NCI-H2081 (cell line): Measurements from ENCODE around the gene ATAT1.

Experiments used
- DNase-seq, 2 experiments: peaks; one replicate each; lab custom pipeline; 2025; lab: John Stamatoyannopoulos, UW

The ATAT1 gene

GRCh38 chr6:30613251-30614043 lies 13.2 kb upstream of the ATAT1 start:
- DNase-seq: no peak

GRCh38 chr6:30614044-30614842 lies 12.4 kb upstream of the ATAT1 start:
- DNase-seq: peak in 1 of 2 experiments; percentile 25

- DNase-seq: peak; percentile 96 to 97
These were observed 11.8 kb upstream of the ATAT1 start for GRCh38 chr6:30614843-30615218.

- DNase-seq: peak; percentile 60 to 77
These were observed 11.3 kb upstream of the ATAT1 start for GRCh38 chr6:30615219-30615957.

GRCh38 chr6:30615958-30616810 lies 10.5 kb upstream of the ATAT1 start:
- peak; percentile 44 to 64 for DNase-seq

GRCh38 chr6:30616811-30617564 lies 9.7 kb upstream of the ATAT1 start, which contains the start of gene PPP1R10:
Gene PPP1R10 (minus strand): TSS chr6:30617243. CDS start chr6:30609944, 7,299 bp downstream.
- peak; percentile 99 to 100 for DNase-seq

GRCh38 chr6:30617565-30618269 lies 9.0 kb upstream of the ATAT1 start, which contains the start of gene MRPS18B:
Gene MRPS18B (plus strand): TSS chr6:30617840. CDS start chr6:30617866, 26 bp downstream.
- peak; percentile 95 for DNase-seq

- peak in 1 of 2 experiments; percentile 7 for DNase-seq
These were observed 8.3 kb upstream of the ATAT1 start for GRCh38 chr6:30618270-30618797.

GRCh38 chr6:30619561-30619960 lies 7.1 kb upstream of the ATAT1 start:
- no peak for DNase-seq

GRCh38 chr6:30625511-30625910 lies 1.2 kb upstream of the ATAT1 start:
- DNase-seq: no peak

GRCh38 chr6:30635834-30636233 lies 9.2 kb downstream of the ATAT1 start:
- DNase-seq: no peak

GRCh38 chr6:30640481-30640880 lies 13.8 kb downstream of the ATAT1 start:
- DNase-seq: no peak

GRCh38 chr6:30641048-30641447 lies 14.4 kb downstream of the ATAT1 start:
- no peak for DNase-seq

- no peak for DNase-seq
These were observed 17.0 kb downstream of the ATAT1 start for GRCh38 chr6:30643656-30644055.

- no peak for DNase-seq
These were observed 18.1 kb downstream of the ATAT1 start for GRCh38 chr6:30644769-30645168.

GRCh38 chr6:30645989-30646388 lies 19.3 kb downstream of the ATAT1 start:
- DNase-seq: no peak

GRCh38 chr6:30646450-30647241 lies 20.0 kb downstream of the ATAT1 start, which contains the start of gene C6orf136:
Gene C6orf136 (plus strand): TSS chr6:30647133. CDS start chr6:30647232, 99 bp downstream.
- DNase-seq: peak; percentile 91 to 93

- DNase-seq: peak; percentile 58 to 86
These were observed 20.8 kb downstream of the ATAT1 start for GRCh38 chr6:30647242-30648116.
